CD1c-positive myeloid dendritic cell (primary cell): ENCODE measurements around the gene RPS8.
"Not testable (repeated sequence)": the region's sequence is repeated elsewhere in the genome, so short reads cannot be mapped to it uniquely, and the experiment has no call there.

ENCODE experiments used
- DNase-seq: peaks from one replicate; pipeline ENCODE4 v3.0.0-alpha.2; 2016; ENCODE audit errors: extremely low spot score

The RPS8 gene

DNA sequence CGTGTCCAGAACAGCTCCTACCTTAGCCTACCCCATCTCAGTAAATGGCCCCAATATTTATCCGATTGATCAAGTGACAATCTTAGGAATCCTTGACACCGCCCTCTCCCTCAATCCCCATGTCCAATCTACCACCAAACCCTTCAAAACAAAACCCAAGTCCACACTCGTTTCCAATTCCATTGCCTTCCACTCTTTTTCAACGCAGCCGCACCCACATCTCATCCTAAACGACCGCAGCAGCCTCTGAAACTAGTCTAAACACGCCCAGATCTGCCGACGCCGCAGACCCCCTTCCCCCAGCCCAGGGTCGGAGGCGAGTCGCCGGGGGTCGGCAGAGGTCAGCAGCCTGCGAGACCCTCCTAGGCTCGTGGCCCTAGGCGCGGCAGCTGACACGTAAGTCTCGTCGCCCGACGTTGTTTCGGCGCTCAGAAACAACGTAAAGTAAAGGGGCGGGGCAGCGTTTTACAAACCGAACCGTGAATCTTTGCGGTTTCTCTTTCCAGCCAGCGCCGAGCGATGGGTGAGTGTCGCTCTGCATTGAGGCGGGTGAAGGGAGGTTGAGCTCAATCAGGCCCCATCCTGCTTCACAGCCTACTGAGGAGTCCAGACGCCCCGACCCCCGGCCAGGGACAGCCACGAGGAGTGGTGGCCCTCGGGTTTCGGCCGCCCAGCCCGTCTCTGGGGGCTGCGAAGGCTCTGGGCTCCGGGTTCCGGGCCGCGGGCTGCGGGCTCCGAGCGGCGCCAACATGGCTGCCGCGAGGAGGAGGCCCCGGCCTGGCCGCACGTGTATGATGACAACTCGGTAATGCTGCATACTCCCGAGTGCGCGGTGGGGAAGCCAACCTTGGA is at the start of gene RPS8:
TSS of gene RPS8 (plus strand) at position 463 of the 852 bp plus-strand sequence. CDS start at position 520, 57 bp downstream.
- DNase-seq, result peak; percentile 96

DNA sequence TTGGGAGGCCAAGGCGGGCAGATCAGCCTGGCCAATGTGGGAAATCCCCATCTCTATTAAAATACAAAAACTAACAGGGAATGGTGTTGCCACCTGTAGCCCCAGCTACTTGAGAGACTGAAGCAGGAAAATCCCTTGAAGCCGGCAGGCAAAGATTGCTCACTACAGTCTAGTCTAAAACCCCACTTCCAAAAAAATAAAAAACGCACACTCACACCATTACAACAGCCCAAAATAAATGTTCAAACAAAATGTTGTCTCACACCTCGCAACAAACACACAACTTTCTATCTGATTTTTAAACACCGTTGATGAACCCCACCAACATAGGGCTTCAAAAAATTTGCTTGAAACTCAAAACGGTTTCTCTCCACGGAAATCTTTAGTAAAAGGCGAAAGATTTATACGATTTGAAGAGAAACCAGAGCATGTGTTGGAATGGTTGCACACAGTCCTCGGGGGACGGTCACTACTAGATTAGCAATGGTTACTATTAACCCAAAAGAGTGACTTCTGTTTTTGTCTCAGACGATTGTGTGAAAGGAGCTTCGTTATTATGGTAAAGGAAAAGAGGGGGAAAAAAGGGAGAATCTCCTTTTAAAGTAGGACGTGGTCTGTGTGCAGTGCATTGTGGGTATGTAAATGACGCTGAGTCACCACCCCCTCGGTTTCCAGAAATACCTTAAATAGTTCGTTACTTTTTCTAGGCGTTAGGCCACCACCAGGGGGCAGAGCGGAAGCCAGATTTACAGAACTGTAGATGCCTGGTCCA is 44.4 kb upstream of the RPS8 start, which contains the start of gene RNU5D-1:
TSS of gene RNU5D-1 (minus strand) at position 430 of the 772 bp plus-strand sequence.
- DNase-seq, result peak; percentile 98

- no peak for DNase-seq
Measured at GRCh38 chr1:44733365-44733764, 42.0 kb upstream of the RPS8 start.

DNA sequence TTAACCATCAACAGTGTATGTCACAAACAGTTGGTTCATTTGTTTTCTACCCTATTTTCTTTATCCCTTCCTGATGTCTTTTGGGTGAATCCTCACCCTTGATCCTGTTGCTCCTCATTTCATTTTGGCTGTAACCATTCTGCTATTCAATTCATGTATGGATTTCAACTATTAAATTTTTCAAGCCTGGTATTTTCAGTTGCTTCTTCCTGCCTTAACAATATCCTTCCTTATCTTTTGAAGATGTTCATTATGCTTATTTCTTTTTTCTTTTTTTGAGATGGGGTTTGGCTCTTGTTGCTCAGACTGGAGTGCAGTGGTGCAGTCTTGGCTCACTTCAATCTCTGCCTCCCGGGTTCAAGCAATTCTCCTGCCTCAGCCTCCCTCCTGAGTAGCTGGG is 41.6 kb upstream of the RPS8 start:
- no peak for DNase-seq

GRCh38 chr1:44735992-44736391 is 39.3 kb upstream of the RPS8 start:
- no peak for DNase-seq

GRCh38 chr1:44738953-44739306 is 36.4 kb upstream of the RPS8 start:
- not testable (repeated sequence) for DNase-seq

DNA sequence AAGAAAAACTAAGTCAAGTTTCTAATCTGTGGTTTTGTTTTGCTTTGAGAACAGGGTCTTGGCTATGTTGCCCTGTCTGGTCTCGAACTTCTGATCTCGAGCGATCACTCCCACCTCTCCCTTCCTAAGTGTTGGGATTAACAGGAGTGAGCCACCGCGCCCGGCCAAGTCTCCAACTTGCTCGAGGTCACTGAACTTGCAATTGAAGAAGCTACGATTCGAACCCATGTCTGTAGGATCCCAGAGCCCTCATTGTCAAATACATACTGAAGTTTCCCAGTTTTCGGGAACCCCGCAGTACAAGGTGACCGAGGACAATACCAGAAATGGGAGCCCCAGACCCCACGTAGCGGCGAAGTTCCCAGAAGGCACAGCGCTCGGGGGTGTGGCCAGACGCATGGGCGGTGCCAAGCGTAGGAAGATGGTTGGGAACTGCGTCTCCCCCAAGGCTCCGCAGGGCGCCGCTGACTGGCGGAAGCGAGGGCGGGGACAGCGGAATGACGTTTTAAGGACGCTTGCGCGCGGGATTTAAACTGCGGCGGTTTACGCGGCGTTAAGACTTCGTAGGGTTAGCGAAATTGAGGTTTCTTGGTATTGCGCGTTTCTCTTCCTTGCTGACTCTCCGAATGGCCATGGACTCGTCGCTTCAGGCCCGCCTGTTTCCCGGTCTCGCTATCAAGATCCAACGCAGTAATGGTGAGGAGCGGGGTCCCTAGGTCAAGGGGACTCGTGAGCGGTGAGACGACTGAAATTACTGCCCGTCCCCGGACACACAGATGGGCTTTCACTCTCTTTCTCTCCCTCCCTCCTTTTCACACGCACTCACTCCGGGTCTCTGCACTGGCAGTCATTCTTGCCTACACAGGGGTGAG is 35.8 kb upstream of the RPS8 start, which contains the start of gene KIF2C:
TSS of gene KIF2C (plus strand) at position 531 of the 872 bp plus-strand sequence. CDS start at position 627, 96 bp downstream.
- peak; percentile 99 for DNase-seq

DNA sequence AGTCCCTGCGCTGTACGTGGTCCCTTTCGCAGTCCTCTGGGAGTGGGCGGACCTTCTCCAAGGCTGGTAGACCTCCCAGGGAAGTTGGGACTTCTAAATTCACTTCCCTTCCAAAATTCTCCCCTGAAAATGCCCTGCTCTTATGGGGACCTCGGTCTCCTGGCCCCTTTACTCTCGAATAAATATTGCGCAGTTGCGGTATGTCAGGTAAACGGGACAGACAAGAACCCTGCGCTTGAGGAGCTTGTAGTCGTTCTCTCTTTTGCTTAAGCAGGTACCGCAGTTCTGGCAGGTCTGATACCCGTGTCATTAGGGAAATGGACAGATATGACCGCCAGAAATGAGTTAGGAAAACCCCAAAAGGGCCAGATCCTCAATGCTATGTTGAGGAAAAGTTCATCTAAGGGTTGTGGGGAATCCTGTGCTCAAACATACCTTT is 35.1 kb upstream of the RPS8 start:
- DNase-seq, result peak; percentile 29

- DNase-seq, result no peak
Measured at GRCh38 chr1:44743211-44743610, 32.1 kb upstream of the RPS8 start.

DNA sequence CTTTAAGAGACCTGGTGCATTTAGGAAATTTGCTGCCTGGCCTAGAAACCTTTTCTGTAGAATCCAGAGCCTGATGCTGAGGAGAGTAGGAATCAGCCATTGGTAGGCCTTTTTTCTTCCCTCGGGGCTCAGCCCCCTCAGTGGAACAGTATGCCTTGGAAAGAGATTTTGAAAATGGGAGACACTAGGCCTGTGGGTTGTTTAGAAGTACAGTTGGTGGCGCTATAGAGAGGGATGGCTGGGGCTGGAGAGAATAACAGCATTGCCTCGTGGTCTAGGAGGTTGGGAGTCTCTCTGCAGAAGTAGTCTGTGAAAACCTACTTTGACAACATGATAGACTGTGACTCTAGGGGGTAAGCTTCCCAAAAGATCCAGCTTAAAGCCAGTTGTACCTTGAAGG is 27.5 kb upstream of the RPS8 start:
- DNase-seq, result no peak

GRCh38 chr1:44757420-44757819 is 17.9 kb upstream of the RPS8 start:
- DNase-seq, result no peak

DNA sequence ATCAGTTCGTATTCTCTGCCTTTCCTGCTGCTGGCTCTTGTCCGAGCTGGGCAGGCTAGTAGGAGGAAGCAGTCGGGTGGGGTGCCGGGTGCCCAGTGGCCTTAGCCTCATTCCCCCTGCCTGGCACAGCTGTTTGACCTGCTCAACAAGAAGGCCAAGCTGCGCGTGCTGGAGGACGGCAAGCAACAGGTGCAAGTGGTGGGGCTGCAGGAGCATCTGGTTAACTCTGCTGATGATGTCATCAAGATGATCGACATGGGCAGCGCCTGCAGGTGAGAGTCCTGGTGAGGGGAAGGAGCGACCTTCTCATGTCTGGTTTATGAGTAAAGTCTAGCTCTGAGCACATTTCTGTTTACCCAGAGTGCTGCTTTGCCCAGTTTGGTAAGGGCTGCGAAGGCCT is 16.3 kb upstream of the RPS8 start:
- DNase-seq, result no peak

DNA sequence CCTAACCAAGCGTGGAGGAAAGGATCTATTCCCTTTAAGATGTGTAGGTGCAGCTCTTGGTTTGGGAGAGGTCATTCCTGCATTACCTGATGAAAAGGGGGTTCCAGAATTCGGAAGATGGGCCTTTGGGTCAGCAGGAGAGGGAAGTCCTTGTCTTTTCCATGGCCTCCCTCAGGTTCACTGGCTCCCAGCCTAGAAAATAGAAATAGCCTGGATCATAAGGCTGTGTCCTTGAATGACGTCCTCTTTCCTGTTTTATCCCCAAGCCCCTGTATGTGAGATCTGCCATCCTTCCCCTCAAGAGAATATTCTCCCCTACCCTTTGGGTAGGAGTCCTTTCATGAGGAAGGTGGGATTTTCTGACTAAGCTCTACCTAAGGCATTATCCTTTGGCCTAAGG is 14.5 kb upstream of the RPS8 start:
- DNase-seq, result no peak

GRCh38 chr1:44766421-44766820 is 8.9 kb upstream of the RPS8 start:
- not testable (repeated sequence) for DNase-seq

DNA sequence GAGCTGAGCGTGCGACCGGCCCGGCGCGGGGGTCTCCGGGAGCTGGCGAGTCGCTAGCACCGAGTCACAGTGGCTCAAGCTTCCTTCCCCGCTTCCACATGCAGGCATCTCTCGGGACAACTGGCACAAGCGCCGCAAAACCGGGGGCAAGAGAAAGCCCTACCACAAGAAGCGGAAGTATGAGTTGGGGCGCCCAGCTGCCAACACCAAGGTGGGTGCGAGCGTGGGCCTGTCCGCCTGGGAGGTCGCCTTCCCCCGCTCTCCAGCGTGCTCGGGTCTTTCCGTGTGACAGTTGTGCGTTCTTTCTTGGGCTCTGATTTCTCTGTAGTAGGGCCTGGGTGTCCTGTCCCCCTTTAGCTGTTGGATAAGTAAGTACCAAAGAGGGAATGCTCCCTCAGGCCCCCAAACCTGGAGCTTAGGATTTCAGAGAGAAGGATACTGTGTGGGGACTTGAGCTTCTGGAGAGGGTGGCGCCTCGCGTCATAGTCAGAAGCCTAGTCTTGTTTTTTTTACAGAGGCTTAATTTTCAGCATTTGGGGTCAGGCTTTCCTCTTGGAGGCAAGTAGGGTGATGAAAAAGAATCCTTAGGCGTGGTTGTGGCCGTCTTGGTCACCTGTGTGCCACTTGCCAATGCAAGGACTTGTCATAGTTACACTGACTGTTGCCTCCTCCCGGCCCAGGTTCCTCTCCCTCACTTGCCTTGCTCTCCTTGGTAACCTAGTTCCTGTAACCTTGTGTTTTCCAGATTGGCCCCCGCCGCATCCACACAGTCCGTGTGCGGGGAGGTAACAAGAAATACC is 790 bp downstream of the RPS8 start:
- peak; percentile 35 for DNase-seq

DNA sequence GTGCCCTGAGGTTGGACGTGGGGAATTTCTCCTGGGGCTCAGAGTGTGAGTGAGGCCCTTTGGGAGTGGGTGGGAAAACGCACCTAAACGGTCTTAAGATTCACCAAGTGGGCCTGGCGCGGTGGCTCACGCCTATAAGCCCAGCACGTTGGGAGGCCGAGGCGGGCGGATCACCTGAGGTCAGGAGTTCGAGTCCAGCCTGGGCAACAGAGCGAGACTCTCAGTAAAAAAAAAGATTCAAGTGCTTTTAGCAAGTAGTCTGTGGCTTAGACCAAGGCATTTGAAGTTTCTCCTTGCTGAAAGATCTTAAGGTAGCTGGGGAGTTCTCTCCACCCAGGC is 1.4 kb downstream of the RPS8 start:
- DNase-seq, result no peak

DNA sequence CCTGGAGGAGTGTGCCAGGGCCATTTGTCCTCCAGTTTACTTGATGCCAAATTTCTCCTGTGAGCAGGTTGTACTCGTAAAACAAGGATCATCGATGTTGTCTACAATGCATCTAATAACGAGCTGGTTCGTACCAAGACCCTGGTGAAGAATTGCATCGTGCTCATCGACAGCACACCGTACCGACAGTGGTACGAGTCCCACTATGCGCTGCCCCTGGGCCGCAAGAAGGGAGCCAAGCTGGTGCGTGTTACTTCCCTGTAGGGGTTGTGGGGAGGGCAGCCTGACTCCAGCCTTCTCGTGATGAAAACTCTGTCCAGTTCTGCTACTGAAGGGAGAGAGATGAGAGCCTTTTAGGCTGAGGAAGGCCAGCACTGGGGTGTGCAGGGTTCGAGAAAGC is 2.2 kb downstream of the RPS8 start:
- peak; percentile 35 for DNase-seq

GRCh38 chr1:44777969-44778635 is 2.8 kb downstream of the RPS8 start:
- DNase-seq, result peak; percentile 88

DNA sequence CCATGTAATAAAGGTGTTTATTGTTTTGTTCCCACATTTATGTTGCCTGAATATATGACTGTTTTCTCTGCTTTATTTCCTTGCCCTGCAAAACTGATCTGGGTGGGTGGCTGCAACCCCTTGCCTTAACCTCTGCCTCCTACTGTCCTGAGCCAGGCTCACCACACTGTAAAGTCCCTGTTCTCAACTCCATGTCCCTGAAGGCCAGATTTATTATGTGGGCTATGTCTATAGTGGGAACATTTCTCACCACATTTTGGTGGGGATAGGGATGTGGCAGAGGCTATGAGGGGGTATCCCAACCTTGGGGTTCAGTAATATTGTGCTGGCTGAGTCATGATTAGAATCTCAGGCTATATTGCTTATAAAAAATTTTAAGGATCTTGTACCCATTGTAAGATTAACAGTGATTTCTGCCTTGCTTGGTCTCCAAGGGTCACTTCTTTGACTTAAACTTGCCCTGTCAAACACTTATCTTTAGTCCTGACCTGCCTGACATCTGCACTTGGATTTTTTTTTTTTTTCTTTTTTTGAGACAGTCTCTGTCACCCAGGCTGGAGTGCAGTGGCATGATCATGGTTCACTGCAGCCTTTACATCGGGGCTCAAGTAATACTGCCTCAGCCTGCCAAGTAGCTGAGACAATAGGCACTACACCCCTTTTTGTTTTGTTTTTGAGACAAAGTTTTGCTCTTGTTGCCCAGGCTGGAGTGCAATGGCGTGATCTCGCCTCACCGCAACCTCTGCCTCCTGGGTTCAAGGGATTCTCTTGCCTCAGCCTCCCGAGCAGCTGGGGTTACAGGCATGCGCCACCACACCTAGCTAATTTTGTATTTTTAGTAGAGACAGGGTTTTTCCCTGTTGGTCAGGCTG is 3.6 kb downstream of the RPS8 start:
- no peak for DNase-seq
